Osteoblast (primary cell): ENCODE measurements around the gene FAM161A. TPM values are rescaled to one million over a fixed set of nuclear protein-coding genes. Genes with fewer than 3 reads are reported as not detected.
"Not testable (repeated sequence)": the region's sequence is repeated elsewhere in the genome, so short reads cannot be mapped to it uniquely, and the experiment has no call there.

Source experiments
- DNase-seq: peaks from one replicate; pipeline ENCODE4 v3.0.0; 2011; ENCODE audit warnings: low spot score, mixed read lengths; ENCODE audit not compliant: insufficient read length; ENCODE audit errors: missing footprints
- H2AFZ ChIP-seq: 2 replicates; pipeline ENCODE4 v1.6.0; 2011; ENCODE audit warnings: mild to moderate bottlenecking, low read length
- H3K27ac ChIP-seq: 2 replicates; pipeline ENCODE4 v1.5.1; 2011; ENCODE audit warnings: mild to moderate bottlenecking, low read depth, low read length, moderate library complexity
- H3K27me3 ChIP-seq: 2 replicates; pipeline ENCODE4 v1.6.0; 2012; ENCODE audit warnings: mild to moderate bottlenecking, control low read depth, inconsistent platforms, low read length, moderate library complexity; ENCODE audit not compliant: insufficient read depth
- H3K36me3 ChIP-seq: 2 replicates; pipeline ENCODE4 v1.5.1; 2011; ENCODE audit warnings: mild to moderate bottlenecking, low read length, control low read depth, moderate library complexity; ENCODE audit not compliant: insufficient read depth
- H3K4me1 ChIP-seq: 2 replicates; pipeline ENCODE4 v1.5.1; 2011; ENCODE audit warnings: mild to moderate bottlenecking, low read length, control low read depth, moderate library complexity; ENCODE audit not compliant: insufficient read depth
- H3K4me2 ChIP-seq: 2 replicates; pipeline ENCODE4 v1.6.0; 2011; ENCODE audit warnings: mild to moderate bottlenecking, low read length; ENCODE audit not compliant: insufficient read depth
- H3K4me3 ChIP-seq: fragments of 200-600 bp; sonication (generic); 3 replicates; pipeline ENCODE4 v1.5.1; 2012; ENCODE audit warnings: mild to moderate bottlenecking, low read length, inconsistent platforms; ENCODE audit not compliant: insufficient read depth
- H3K79me2 ChIP-seq: 2 replicates; pipeline ENCODE4 v1.6.0; 2012; ENCODE audit warnings: mild to moderate bottlenecking, low read length, control low read depth, inconsistent platforms; ENCODE audit not compliant: insufficient read depth
- H3K9me3 ChIP-seq: 2 replicates; pipeline ENCODE4 v1.5.1; 2011; ENCODE audit warnings: low read depth, low read length, control low read depth
- H4K20me1 ChIP-seq: 2 replicates; pipeline ENCODE4 v1.6.0; 2012; ENCODE audit warnings: mild to moderate bottlenecking, low read length, control low read depth; ENCODE audit not compliant: insufficient read depth
- CTCF ChIP-seq: IDR thresholded peaks from 2 replicates; pipeline ENCODE4 v1.5.1; 2011; ENCODE audit warnings: mild to moderate bottlenecking, low read depth, low read length, moderate library complexity; ENCODE audit errors: extremely low read depth
- total RNA-seq: library from RNA; depleted of rRNA; stranded (reverse); fragments of >200 nt; gene quantifications from 2 replicates; pipeline ENCODE4 v1.2.3, GENCODE V29; 2012

The FAM161A gene
- total RNA-seq, 1 donor: 3.3 TPM

GRCh38 chr2:61855318-61855613 lies 1.4 kb upstream of the FAM161A start:
- DNase-seq: no peak
- Histone ChIP-seq H3K27ac (peak overlapping the region; percentile 64), H2AFZ (peak overlapping the region; percentile 99), H3K4me1 (peaks cover 9% of the 10 kb centered on the region), H3K4me3 (peak overlapping the region; percentile 98), H3K27me3 (no peaks in the 10 kb centered on the region), H4K20me1 (no peaks in the 10 kb centered on the region), H3K4me2 (peak overlapping the region; percentile 100), H3K9me3 (no peaks in the 10 kb centered on the region), H3K36me3 (no peaks in the 10 kb centered on the region), H3K79me2 (no peaks in the 10 kb centered on the region)
- TF ChIP-seq CTCF: no peak

GRCh38 chr2:61854564-61855317 lies 881 bp upstream of the FAM161A start:
- Histone ChIP-seq H3K4me1 (peaks cover 9% of the 10 kb centered on the region), H3K27me3 (no peaks in the 10 kb centered on the region), H4K20me1 (no peaks in the 10 kb centered on the region), H3K36me3 (no peaks in the 10 kb centered on the region), H3K79me2 (no peaks in the 10 kb centered on the region), H3K4me3 (peak overlapping the region; percentile 98), H2AFZ (peak overlapping the region; percentile 99), H3K9me3 (no peaks in the 10 kb centered on the region), H3K4me2 (peak overlapping the region; percentile 100), H3K27ac (peak overlapping the region; percentile 64)
- peak; percentile 95 for DNase-seq
- TF ChIP-seq CTCF: no peak

GRCh38 chr2:61853086-61853846 lies 594 bp downstream of the FAM161A start:
- no peak for TF ChIP-seq CTCF
- peak overlapping the region; percentile 64 for H3K27ac ChIP-seq
- peak overlapping the region; percentile 99 for H2AFZ ChIP-seq
- peaks cover 9% of the 10 kb centered on the region for H3K4me1 ChIP-seq
- H3K4me2 ChIP-seq: peak overlapping the region; percentile 100
- H3K36me3 ChIP-seq: no peaks in the 10 kb centered on the region
- no peaks in the 10 kb centered on the region for H3K27me3 ChIP-seq
- no peaks in the 10 kb centered on the region for H3K79me2 ChIP-seq
- no peaks in the 10 kb centered on the region for H3K9me3 ChIP-seq
- peak; percentile 91 for DNase-seq
- H3K4me3 ChIP-seq: peak overlapping the region; percentile 98
- no peaks in the 10 kb centered on the region for H4K20me1 ChIP-seq

GRCh38 chr2:61851270-61851669 lies 2.6 kb downstream of the FAM161A start:
- not testable (repeated sequence) for H3K4me3 ChIP-seq, H3K27me3 ChIP-seq

More at GRCh38 chr2:61851270-61851669, 2.6 kb downstream of the FAM161A start:
- H3K9me3 ChIP-seq, H3K4me1 ChIP-seq, DNase-seq, H2AFZ ChIP-seq, H3K27ac ChIP-seq, H3K79me2 ChIP-seq, H3K36me3 ChIP-seq, H3K4me2 ChIP-seq, H4K20me1 ChIP-seq: not testable (repeated sequence)
